HuH-7 (cell line): ENCODE measurements around the gene MDP1.
A peak's percentile ranks its signal among the peaks of the same experiment; 100 is the strongest.

Experiments used
- DNase-seq: peaks from one replicate; pipeline ENCODE4 v3.0.0; 2011; ENCODE audit warnings: low spot score

The MDP1 gene

GRCh38 chr14:24215495-24216344, at the start of gene MDP1:
Gene MDP1 (minus strand): TSS chr14:24216066. CDS start chr14:24215955, 111 bp downstream.
- DNase-seq = peak; percentile 85

- no peak for DNase-seq
Measured at GRCh38 chr14:24264298-24264697, 48.4 kb upstream of the MDP1 start.

- DNase-seq = no peak
Measured at GRCh38 chr14:24263848-24264247, 48.0 kb upstream of the MDP1 start.

DNA sequence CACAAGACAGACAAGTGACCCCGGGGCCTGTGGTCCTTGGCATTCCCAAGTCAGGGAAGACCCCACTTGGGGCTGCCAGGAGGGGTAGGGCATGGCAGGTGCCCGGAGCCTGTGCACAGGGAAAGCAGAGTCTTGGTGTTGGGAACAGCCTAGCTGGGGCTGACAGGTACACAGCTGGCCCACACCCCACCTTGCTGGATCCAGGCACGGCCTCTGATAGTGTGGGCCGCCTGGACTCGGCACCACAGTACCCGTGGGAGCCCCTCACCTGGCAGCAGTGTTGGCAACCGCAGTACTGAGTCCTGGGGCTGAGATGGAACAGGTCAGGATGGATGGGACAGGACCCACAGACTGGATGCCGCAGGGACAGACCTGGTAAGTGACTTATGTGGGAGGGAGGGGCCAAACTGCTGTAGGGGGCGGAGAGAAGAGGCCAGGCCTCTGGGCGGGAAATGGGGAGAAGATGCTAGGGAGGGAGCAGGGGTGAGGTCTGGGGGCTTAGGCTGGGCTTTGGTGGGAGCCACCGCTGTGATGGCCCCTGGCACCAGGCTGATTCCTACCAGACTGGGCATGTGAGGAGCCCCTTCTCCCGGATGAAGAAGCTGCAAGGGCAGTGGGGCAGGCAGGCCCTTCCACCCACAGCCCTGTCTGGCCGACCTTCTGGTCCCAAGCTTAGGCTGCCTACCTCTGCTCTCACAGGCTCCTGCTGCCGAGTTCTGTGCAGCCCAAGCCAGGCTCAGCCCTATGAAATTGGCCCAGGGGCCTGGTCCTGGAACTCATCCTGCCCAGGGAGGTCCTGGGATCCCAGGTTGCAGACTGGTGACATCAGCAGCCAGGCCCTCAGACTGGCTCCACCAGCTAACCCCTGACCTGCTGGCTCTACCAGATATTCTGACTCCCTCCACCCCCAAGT, 47.2 kb upstream of the MDP1 start, which contains the start of gene TGM1:
Gene TGM1, minus strand, starts transcription at position 357 of the 913 bp plus-strand sequence. CDS start 825 bp downstream, outside the sequence.
- no peak for DNase-seq

DNA sequence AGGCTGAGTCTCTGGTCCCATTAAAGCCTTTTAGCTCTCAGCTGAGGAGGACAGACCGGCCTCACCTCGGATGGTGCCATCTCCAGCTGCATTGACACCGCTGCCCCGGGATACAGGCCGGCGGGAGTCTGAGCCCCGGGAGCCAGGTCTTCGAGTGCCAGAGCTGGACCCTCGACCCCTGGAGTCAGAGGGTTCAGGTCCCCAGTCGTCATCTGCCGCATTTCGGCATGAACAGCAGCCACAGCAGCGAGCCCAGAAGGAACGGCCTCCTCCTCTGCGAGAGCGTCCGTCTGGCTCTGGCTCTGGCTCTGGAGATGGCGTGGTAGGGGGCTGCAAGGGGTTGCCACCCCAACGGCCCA, 46.1 kb upstream of the MDP1 start:
- DNase-seq = no peak

DNA sequence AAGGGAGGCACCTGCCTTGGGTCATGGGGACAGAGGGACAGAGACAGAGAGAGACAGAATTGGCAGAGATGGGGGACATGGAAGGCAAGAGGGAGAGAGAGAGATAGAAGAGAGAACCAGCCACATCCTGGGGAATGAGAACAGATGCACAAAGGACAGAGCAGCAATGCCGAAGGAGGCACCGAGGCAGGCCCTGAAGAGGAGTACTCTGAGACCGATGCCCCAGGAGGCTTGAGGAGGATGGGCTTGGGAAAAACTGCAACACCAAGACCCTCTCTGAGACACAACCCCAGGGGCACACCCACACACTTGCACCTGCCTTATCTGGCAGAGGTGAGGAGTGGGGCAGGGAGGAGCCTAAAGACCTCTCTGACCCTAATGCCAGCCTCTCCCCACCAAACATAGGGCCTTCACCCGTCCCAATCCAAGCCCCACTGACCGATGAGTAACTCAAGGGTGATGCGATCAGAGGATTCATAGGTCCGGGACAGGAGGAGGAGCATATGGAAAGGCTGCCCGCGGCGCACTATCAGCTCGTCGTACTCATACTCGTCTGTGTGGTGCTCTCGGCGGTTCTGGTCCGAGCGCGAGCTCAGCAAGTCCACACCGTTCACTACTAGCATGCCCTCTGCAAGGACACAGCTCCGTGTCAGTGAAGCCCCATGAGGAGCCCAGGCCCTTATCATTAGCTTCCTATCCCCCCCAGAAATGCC, 45.5 kb upstream of the MDP1 start:
- no peak for DNase-seq

- DNase-seq = no peak
Measured at GRCh38 chr14:24260780-24261157, 44.9 kb upstream of the MDP1 start.

GRCh38 chr14:24260026-24260779, 44.3 kb upstream of the MDP1 start:
- DNase-seq = no peak

DNA sequence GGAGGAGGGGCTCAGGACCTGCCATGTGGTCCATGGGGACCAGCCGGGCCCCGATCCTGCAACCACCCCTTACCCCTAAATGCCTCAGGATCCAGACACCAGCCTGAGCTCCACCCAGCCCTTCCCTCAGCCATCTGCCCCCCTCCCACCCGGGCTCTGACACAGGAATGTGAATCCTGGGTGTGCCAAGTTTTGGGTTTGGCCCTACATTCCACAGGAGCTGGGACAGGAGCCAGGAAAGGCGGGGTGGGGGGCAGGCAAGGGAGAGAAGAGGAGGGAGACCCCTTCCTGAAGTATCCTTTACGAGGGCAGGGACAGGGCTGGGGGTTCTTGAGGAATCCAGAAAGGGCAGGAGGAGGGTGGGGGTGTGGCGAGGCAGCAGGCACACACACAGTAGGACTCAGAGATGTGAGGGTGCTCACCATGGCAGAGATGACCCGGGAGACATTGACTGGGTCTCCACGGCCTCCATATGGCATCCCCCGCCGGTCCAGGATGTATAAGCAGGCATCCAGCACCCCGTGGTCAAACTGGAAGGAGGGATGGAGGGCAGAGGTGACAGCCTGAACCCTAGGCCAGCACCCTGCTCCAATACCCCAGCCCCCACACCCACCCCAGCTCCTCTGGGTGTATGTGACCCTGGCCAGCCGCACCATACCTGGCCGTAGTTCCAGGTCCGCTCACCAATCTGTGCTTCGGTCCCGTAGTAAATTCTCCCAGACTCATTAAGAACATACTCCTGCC, 43.6 kb upstream of the MDP1 start:
- DNase-seq = no peak

DNA sequence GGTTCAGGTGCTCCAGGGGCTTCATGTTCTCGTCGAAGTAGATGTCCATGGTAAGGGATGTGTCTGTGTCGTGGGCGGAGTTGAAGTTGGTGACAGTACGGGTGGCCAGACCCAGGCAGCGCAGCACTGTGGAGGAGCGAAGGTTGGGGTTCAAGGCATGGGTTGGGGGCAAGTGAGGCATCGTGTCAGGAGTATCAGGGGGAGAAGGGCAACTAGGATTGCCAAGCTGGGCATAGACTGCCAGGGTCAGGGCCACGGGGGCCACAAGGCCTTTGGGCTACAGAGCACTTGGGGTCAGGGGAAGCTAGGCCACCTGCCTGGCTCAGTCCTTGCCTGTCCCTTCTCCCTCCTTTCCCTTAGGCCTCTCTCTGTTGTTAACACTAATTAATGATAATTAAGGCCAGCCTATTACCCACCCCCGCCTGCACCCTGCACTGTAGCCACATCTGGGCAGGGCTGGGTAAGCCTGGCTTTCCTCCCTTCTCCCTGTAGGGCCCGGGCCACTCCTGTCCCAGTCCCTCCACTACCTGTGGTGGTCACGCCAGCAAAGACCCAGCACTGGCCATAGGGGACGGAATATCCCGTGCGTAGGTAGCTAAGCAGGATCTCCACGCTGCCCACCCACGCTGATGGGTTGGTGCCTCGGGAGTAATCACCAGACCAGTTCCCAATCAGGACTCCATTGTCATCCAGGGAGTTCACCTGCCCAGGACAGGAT, 42.8 kb upstream of the MDP1 start:
- DNase-seq = no peak

GRCh38 chr14:24258119-24258518, 42.3 kb upstream of the MDP1 start:
- DNase-seq = no peak

DNA sequence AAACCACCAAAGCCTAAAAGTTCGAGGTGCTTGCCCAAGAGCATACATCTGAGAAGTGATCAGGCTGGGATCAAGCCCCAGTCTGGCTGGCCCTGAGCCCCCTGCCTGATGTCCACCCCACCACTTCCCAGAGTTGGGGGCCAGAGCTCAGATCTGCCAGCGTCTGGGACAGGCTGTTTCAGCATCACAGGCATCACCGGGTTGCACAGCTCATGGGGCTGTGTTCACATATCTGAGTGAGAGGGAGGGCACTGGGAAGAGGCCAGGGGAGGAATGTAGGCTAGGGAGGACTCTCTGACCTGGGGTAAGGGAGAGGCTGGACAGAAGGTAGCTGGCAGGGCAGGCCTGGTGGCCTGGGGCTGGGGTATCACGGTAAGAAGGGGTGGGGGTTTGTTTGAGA, 41.1 kb upstream of the MDP1 start:
- DNase-seq = no peak

GRCh38 chr14:24255931-24256711, 40.3 kb upstream of the MDP1 start:
- DNase-seq = no peak

DNA sequence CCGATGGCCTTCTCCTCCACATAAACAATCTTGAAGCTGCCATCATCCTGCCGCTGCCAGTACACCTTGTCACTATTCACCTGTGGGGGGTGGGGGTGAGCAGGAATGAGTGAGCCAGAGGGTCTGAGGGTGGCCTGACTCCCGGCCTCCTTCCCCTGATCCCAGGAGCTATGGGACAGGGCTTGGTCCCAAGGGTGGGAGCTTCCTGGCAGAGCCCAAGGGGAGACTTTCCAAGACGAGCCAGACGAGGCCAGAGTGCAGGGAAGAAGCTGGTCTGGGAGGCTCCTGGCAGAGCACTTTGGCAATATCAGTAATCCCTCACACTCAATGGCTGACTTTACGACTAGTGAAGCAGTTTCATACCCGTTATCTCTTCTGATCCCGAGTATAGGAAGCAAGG, 39.6 kb upstream of the MDP1 start:
- DNase-seq = no peak

GRCh38 chr14:24254630-24255392, 38.9 kb upstream of the MDP1 start:
- no peak for DNase-seq

- no peak for DNase-seq
Measured at GRCh38 chr14:24253936-24254335, 38.1 kb upstream of the MDP1 start.

GRCh38 chr14:24252289-24253124, 36.6 kb upstream of the MDP1 start:
- peak; percentile 31 for DNase-seq

- no peak for DNase-seq
Measured at GRCh38 chr14:24251880-24252288, 36.0 kb upstream of the MDP1 start.
